ENCODE measurements around the gene CAMK4.

DNA sequence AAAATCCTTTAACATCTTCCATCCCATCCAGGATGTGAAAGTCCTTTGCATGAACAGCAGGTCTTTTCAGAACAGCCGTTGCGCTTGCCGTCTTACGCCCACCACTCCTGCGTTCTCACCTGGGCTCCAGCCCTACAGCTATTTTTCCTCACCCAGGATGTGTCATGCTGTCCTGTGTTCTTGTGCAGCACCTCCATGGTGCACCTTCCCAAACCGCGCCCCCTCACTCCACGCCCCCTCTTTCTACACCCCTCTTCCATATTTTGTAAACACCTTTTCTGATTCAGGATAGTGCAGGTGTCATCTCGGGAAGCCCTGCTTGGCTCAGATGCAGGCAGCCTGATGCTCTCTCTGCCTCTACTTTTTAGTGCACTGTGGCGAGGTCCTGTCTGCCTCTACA, 18.4 kb downstream of the CAMK4 start:
- TF ChIP-seq, protein P1, sequence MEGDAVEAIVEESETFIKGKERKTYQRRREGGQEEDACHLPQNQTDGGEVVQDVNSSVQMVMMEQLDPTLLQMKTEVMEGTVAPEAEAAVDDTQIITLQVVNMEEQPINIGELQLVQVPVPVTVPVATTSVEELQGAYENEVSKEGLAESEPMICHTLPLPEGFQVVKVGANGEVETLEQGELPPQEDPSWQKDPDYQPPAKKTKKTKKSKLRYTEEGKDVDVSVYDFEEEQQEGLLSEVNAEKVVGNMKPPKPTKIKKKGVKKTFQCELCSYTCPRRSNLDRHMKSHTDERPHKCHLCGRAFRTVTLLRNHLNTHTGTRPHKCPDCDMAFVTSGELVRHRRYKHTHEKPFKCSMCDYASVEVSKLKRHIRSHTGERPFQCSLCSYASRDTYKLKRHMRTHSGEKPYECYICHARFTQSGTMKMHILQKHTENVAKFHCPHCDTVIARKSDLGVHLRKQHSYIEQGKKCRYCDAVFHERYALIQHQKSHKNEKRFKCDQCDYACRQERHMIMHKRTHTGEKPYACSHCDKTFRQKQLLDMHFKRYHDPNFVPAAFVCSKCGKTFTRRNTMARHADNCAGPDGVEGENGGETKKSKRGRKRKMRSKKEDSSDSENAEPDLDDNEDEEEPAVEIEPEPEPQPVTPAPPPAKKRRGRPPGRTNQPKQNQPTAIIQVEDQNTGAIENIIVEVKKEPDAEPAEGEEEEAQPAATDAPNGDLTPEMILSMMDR (conservative IDR thresholded peaks at IDR 0.05 in 1 of 2, IDR thresholded peaks at IDR 0.05 in 1 of 2; ENCODE audit: low read depth in 1 of 2, low read length in 2 of 2) = no peak
- no peak for TF ChIP-seq EZH2 (IDR thresholded peaks at IDR 0.05; ENCODE audit: low read length, missing control alignments)

All from fibroblast of lung (primary cell).